Cardiac fibroblast (primary cell): ENCODE measurements around the gene HSPB2.
A peak's percentile ranks its signal among the peaks of the same experiment; 100 is the strongest.

ENCODE experiments used
- DNase-seq, 2 donors: peaks; one replicate each; pipeline versions ENCODE4 v3.0.0 to v3.0.0-alpha.2; 2010; ENCODE audit warnings: low read depth in 2 of 2
- H3K4me3 ChIP-seq, 2 donors: replicated peaks in 1 of 2; 1 replicate in 1 of 2; 2 replicates in 1 of 2; pipeline ENCODE4 v1.5.1; 2011; ENCODE audit warnings: low read depth in 2 of 2, low read length in 2 of 2, mild to moderate bottlenecking in 2 of 2, moderate library complexity in 1 of 2
- CTCF ChIP-seq: IDR thresholded peaks from one replicate; pipeline ENCODE4 v1.5.1; 2011; ENCODE audit warnings: low read depth, mild to moderate bottlenecking, low read length, inconsistent platforms

The HSPB2 gene

GRCh38 chr11:111913031-111913861 lies 712 bp downstream of the HSPB2 start:
- H3K4me3 ChIP-seq, result peak overlapping the region in 1 of 2 donors; percentile 43
- peak in 1 of 2 donors; percentile 38 for DNase-seq
- no peak for TF ChIP-seq CTCF

GRCh38 chr11:111913997-111914396 lies 1.5 kb downstream of the HSPB2 start:
- H3K4me3 ChIP-seq, result peak overlapping the region in 1 of 2 donors; percentile 43
- DNase-seq, result peak; percentile 66 to 88
- TF ChIP-seq CTCF, result no peak

GRCh38 chr11:111916768-111917167 lies 4.2 kb downstream of the HSPB2 start:
- H3K4me3 ChIP-seq, result no peak overlapping the region
- TF ChIP-seq CTCF, result no peak
- DNase-seq, result no peak

- no peak for DNase-seq
- H3K4me3 ChIP-seq, result no peak overlapping the region
- TF ChIP-seq CTCF, result no peak
Observed at GRCh38 chr11:111917312-111917711, 4.8 kb downstream of the HSPB2 start.

GRCh38 chr11:111917788-111918187 lies 5.3 kb downstream of the HSPB2 start:
- TF ChIP-seq CTCF, result no peak
- DNase-seq, result no peak
- H3K4me3 ChIP-seq, result no peak overlapping the region

- DNase-seq, result peak; percentile 44 to 52
- no peak within 1 kb of the TSS for H3K4me3 ChIP-seq
- no peak for TF ChIP-seq CTCF
Observed at GRCh38 chr11:111918390-111919256, 6.1 kb downstream of the HSPB2 start, which contains the start of gene C11orf52. Gene C11orf52 (plus strand): TSS chr11:111918913. CDS start chr11:111918973, 60 bp downstream.
